Right cardiac atrium (tissue), 5 donors: ENCODE data around the gene SLC39A2. TPM values are rescaled to one million over a fixed set of nuclear protein-coding genes. Genes with fewer than 3 reads are reported as not detected.
A peak's percentile ranks its signal among the peaks of the same experiment; 100 is the strongest.

Experiments
- ATAC-seq, 2 donors: fragments of 200-7000 bp; cut with Tn5 transposase; one replicate each; pipeline versions ENCODE4 v1.8.0 to v1.9.1; 2020; ENCODE audit warnings: moderate library complexity in 2 of 2, mild to moderate bottlenecking in 1 of 2
- DNase-seq, 3 donors: peaks; one replicate each; pipeline ENCODE4 v3.0.0-alpha.2; 2020
- H3K27ac ChIP-seq: one replicate; pipeline ENCODE4 v1.5.1; 2013; ENCODE audit warnings: mild to moderate bottlenecking, low read length, control low read depth, moderate library complexity
- H3K27me3 ChIP-seq: one replicate; pipeline ENCODE4 v1.6.1; 2013; ENCODE audit not compliant: control insufficient read depth, insufficient read depth
- H3K4me1 ChIP-seq: one replicate; pipeline ENCODE4 v1.6.1; 2013; ENCODE audit warnings: low read length; ENCODE audit not compliant: control insufficient read depth, insufficient read depth
- H3K4me3 ChIP-seq: one replicate; pipeline ENCODE4 v1.5.1; 2013; ENCODE audit warnings: low read length, control low read depth
- H3K9me3 ChIP-seq: one replicate; pipeline ENCODE4 v1.6.1; 2013; ENCODE audit warnings: low read length; ENCODE audit not compliant: control insufficient read depth
- WGBS: extraction: QIAGEN DNeasy Blood & Tissue Kit; methylation state at CpG from one replicate; pipeline ENCODE4 v1.1.7; 2013; 5-methylcytosine and 5-hydroxymethylcytosine counted together
- intact Hi-C, 4 donors: fragments of 100-400 bp; cut with DNase I; formaldehyde crosslinking; loops; one replicate each; pipeline versions ENCODE4 v1.11.0 to v1.14.0; 2022 to 2023
- microRNA-seq, 2 donors: library from miRNA; unstranded; fragments of <30 nt; microRNA quantifications; one replicate each; pipeline ENCODE4 v1.2.0, GENCODE V29; 2020 to 2021
- polyA plus RNA-seq: library from polyadenylated mRNA; stranded (reverse); fragments of 200-250 nt; gene quantifications from one replicate; pipeline ENCODE4 v1.2.3, GENCODE V29; 2013
- total RNA-seq, 4 donors: library from RNA; stranded (reverse); fragmentation: NEBNext Ultra II Directional; extraction: Animal tissue kit (Norgen Biotek cat#: 25700); gene quantifications; one replicate each; pipeline ENCODE4 v1.2.1, GENCODE V29; 2021
- donor health status: healthy with polysubstance abuse.
- donor health status: DM: no; HTN: yes; CAD: no.
- donor health status: DM: no; HTN: no; CAD: no.
- donor health status: DM: no; HTN: yes; CAD: no; lungs with severe emphysema.
- donor health status: DM: yes; HTN: yes; CAD: no.

Gene SLC39A2
- total and polyA plus RNA-seq, 5 donors: 0.16 to 0.35 (median 0.29) TPM; not detected in 2

GRCh38 chr14:21048638-21049037, 49.5 kb downstream of the SLC39A2 start:
- no peak for DNase-seq
- ATAC-seq: peak; percentile 18 to 41
- intact Hi-C loops: loop anchor here in 1 of 4 donors (10.0 kb wide), 1 partner anchor 74 kb away; no protein-coding TSS in a partner anchor
- H3K27ac ChIP-seq: no peak overlapping the region
- H3K4me3 ChIP-seq: no peak overlapping the region
- no peaks in the 10 kb centered on the region for H3K27me3 ChIP-seq
- H3K4me1 ChIP-seq: peaks cover 4% of the 10 kb centered on the region
- 43% methylated on average over 2 of the region's 2 CpGs for WGBS
- no peaks in the 10 kb centered on the region for H3K9me3 ChIP-seq

- H3K4me3 ChIP-seq: no peak overlapping the region
- intact Hi-C loops: loop anchor here in 1 of 4 donors (10.0 kb wide), 1 partner anchor 74 kb away; no protein-coding TSS in a partner anchor
- H3K27ac ChIP-seq: no peak overlapping the region
- 80% methylated on average over 3 of the region's 3 CpGs for WGBS
- no peaks in the 10 kb centered on the region for H3K27me3 ChIP-seq
- DNase-seq: no peak
- H3K9me3 ChIP-seq: no peaks in the 10 kb centered on the region
- ATAC-seq: no peak
- peaks cover 4% of the 10 kb centered on the region for H3K4me1 ChIP-seq
These were observed 50.2 kb downstream of the SLC39A2 start for GRCh38 chr14:21049271-21049673.

GRCh38 chr14:21050597-21050996, 51.5 kb downstream of the SLC39A2 start:
- H3K27ac ChIP-seq: no peak overlapping the region
- DNase-seq (no peak), ATAC-seq (no peak)
- intact Hi-C loops: no loop called here
- no peak overlapping the region for H3K4me3 ChIP-seq
- 78% methylated on average over 3 of the region's 3 CpGs for WGBS
- no peaks in the 10 kb centered on the region for H3K27me3 ChIP-seq
- no peaks in the 10 kb centered on the region for H3K9me3 ChIP-seq
- H3K4me1 ChIP-seq: peaks cover 4% of the 10 kb centered on the region

Small RNAs within 50 kb of the gene (microRNA-seq; reads per million reads assigned to microRNA genes)
- 0 to 0.42 reads per million in 2 donors for gene MIR6717

Other genes starting within 250 kb of the SLC39A2 start
- not detected for gene EDDM3B, start 230.9 kb upstream of the SLC39A2 start, total RNA-seq
- not detected for gene EDDM3B, start 230.9 kb upstream of the SLC39A2 start, polyA plus RNA-seq
- 10 to 100 TPM in 2 of 4 donors, 1 to 10 TPM in 2; 5.2 to 13.9 (median 8.6) TPM for gene RNASE6, start 218.0 kb upstream of the SLC39A2 start, total RNA-seq
- gene RNASE6, start 218.0 kb upstream of the SLC39A2 start, polyA plus RNA-seq: 2.4 TPM
- gene RNASE1, start 196.4 kb upstream of the SLC39A2 start, total RNA-seq: 100 to 1,000 TPM; 256 to 394 (median 314) TPM
- gene RNASE1, start 196.4 kb upstream of the SLC39A2 start, polyA plus RNA-seq: 290 TPM
- gene RNASE3, start 107.9 kb upstream of the SLC39A2 start, total RNA-seq: under 1 TPM in 1 of 4 donors, not detected in 3; 0.69 TPM
- 0.14 TPM for gene RNASE3, start 107.9 kb upstream of the SLC39A2 start, polyA plus RNA-seq
- 10 to 100 TPM in 1 of 4 donors, 1 to 10 TPM in 3; 2.3 to 10.0 (median 5.1) TPM for gene RNASE2, start 43.8 kb upstream of the SLC39A2 start, total RNA-seq
- gene RNASE2, start 43.8 kb upstream of the SLC39A2 start, polyA plus RNA-seq: 3.8 TPM
- gene METTL17, start 9.3 kb upstream of the SLC39A2 start, total RNA-seq: 10 to 100 TPM; 27.0 to 42.4 (median 37.7) TPM
- gene METTL17, start 9.3 kb upstream of the SLC39A2 start, polyA plus RNA-seq: 39.4 TPM
- gene NDRG2, start 25.8 kb downstream of the SLC39A2 start, total RNA-seq: 100 to 1,000 TPM; 219 to 368 (median 330) TPM
- 351 TPM for gene NDRG2, start 25.8 kb downstream of the SLC39A2 start, polyA plus RNA-seq
- gene TPPP2, start 30.9 kb downstream of the SLC39A2 start, total RNA-seq: 1 to 10 TPM in 3 of 4 donors, under 1 TPM in 1; 0.56 to 1.7 (median 1.1) TPM
- gene TPPP2, start 30.9 kb downstream of the SLC39A2 start, polyA plus RNA-seq: 0.43 TPM
- gene RNASE13, start 35.5 kb downstream of the SLC39A2 start, total RNA-seq: not detected
- not detected for gene RNASE13, start 35.5 kb downstream of the SLC39A2 start, polyA plus RNA-seq
- not detected for gene RNASE7, start 43.1 kb downstream of the SLC39A2 start, total RNA-seq
- not detected for gene RNASE7, start 43.1 kb downstream of the SLC39A2 start, polyA plus RNA-seq
- not detected for gene RNASE8, start 58.5 kb downstream of the SLC39A2 start, total RNA-seq
- gene RNASE8, start 58.5 kb downstream of the SLC39A2 start, polyA plus RNA-seq: not detected
- 10 to 100 TPM; 19.8 to 25.8 (median 21.0) TPM for gene ARHGEF40, start 71.0 kb downstream of the SLC39A2 start, total RNA-seq
- 15.1 TPM for gene ARHGEF40, start 71.0 kb downstream of the SLC39A2 start, polyA plus RNA-seq
- gene ZNF219, start 99.4 kb downstream of the SLC39A2 start, total RNA-seq: 10 to 100 TPM; 49.1 to 62.4 (median 56.1) TPM
- gene ZNF219, start 99.4 kb downstream of the SLC39A2 start, polyA plus RNA-seq: 68.6 TPM
- gene TMEM253, start 101.8 kb downstream of the SLC39A2 start, total RNA-seq: under 1 TPM; 0.28 to 0.63 (median 0.29) TPM
- gene TMEM253, start 101.8 kb downstream of the SLC39A2 start, polyA plus RNA-seq: 0.57 TPM
- gene OR5AU1, start 156.8 kb downstream of the SLC39A2 start, total RNA-seq: not detected
- not detected for gene OR5AU1, start 156.8 kb downstream of the SLC39A2 start, polyA plus RNA-seq